M059J (cell line): ENCODE data around the gene EPGN. TPM values are rescaled to one million over a fixed set of nuclear protein-coding genes. Genes with fewer than 3 reads are reported as not detected.

Experiments used
- DNase-seq: peaks from one replicate; pipeline ENCODE4 v3.0.0-alpha.2; 2012; ENCODE audit warnings: low read depth
- total RNA-seq: library from RNA; depleted of rRNA; stranded (reverse); fragments of >200 nt; shearing (Covaris generic); gene quantifications from 2 replicates; pipeline ENCODE4 v1.2.3, GENCODE V29; 2014

Gene EPGN
- total RNA-seq, 1 experiment from 2014 or later: not detected

DNA sequence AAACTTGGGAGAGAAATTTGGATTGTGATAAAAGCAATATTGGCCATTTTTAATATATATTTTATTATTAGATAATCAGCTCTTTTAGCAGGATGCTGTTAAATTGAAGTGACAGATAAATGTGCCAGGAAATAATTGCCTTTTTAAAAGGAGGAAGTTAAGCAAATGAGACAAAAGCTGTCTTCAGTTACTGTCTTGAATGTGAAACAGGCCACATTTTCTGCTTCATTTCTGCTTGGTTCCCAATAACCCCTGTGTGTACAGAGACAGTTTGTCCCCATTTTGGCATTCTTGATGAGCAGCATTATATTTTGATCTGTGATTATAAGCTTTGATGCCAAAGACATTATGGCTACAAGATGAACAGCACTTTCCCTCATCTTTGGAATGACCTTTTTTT, 953 bp downstream of the EPGN start:
- no peak for DNase-seq

DNA sequence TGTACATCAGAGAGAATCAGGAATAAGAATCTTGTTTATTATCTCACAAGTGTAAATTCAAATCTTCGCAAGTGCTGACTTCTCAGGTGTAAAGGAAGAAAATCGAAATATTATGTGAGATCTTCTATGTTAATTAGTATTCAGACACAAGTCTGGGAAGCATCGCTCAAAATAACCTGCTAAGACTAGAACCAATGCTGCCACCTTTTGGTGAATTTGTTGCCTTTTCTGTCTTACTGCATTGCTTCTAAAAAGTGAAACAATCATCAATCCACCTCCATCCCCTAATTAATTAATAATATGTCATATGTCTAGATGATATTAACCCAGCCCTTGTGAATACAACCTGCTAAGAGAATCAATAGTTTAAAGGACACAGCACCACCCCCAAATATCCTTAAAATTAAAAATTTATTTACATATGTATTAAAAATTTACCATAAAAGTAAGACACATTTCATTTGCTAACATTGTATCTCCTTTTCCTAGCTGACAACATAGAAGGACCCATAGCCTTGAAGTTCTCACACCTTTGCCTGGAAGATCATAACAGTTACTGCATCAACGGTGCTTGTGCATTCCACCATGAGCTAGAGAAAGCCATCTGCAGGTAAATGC, 3.5 kb downstream of the EPGN start:
- DNase-seq: peak; percentile 68

DNA sequence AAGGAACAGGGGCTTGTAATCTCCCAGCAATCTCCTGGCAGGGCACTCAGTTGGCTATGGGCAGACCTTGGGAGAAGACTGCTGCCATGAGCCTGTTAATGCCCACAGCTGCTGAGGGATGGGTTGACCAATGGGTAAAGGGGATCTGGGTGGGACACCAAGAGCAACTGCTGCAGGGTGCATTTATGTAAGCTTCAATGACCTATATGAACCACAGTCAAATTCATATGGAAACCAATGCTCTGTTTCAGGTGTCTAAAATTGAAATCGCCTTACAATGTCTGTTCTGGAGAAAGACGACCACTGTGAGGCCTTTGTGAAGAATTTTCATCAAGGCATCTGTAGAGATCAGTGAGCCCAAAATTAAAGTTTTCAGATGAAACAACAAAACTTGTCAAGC, 6.1 kb downstream of the EPGN start:
- no peak for DNase-seq

DNA sequence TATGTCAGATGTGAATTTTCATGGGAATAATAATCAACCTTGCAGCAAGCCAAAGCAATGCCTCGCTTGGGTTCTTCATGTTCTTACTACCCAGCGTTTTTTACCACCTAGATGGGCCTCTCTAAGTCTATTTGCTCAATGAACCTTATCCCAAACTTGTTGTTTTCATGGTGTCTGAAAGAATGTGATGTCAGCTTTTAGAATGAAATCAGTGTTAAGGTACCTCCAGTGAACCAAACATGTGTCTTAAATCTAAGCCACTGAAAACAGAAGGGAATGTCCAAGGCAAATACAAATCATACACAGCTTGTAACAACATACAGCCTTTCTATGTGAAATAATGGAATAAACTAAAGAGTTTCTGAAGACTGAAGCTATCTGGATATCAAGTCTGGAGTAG, 6.7 kb downstream of the EPGN start:
- DNase-seq: no peak

DNA sequence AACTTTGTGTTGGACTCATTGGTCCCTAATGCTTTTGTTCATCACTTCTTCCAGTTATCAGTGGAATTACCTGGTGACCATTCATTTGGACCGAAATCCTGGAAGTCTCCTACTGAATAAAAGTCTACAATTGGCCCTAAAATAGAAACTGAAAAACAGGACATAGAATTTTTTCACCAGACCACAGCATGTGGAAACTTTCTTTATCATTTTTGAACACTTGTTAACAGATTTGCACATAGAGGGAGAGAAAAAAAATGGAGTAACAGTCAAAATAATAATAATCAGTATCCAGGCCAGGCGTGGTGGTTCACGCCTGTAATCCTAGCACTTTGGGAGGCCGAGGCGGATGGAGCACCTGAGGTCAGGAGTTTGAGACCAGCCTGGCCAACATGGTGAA, 7.1 kb downstream of the EPGN start:
- no peak for DNase-seq

DNA sequence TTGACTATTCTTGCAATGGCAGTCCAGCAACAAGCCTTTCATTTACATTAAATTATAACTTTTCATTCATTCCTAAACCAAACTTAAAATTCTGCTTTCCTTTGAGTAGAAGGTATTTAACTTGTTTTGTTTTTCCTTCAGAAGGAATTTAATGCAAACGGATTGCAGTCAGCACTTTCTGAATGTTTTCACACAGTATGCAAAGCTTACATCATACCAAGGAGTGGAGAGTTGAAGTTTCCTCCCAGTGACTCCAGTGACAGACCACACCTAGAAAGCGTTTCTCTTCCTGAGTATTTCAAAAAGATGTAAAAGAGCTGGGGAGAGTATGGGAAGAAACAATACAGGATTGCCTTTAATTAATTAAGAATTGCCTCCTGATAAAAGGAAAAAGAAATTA, 8.1 kb downstream of the EPGN start:
- no peak for DNase-seq

DNA sequence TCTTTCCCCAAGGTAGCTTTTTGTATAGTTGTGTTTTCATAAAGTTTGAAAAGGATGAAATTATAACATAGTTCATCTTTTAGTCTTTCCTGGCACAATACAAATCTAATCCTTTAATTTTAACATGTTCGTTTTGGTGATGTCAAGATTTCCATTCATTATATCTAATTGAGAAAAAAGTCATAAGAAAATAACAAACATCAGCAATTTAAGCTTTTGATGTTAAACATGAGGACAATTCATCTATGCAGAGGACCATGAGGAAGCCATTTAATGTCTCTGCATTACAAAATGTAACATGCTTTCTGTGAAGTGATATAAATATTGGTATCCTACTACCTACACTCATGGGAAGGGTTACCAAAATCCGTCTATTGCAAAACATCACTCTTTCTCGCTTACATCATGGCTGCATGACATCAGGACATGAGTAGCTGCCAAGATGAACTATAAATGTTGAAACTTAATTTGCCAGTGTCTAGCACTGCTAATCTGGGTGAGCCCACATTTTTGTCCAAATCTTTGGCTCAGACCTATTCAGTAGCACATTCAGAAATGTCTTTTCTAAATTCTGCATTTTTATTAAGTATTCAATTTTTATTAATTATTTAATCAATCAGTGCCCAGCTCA, 9.5 kb downstream of the EPGN start:
- DNase-seq: no peak

DNA sequence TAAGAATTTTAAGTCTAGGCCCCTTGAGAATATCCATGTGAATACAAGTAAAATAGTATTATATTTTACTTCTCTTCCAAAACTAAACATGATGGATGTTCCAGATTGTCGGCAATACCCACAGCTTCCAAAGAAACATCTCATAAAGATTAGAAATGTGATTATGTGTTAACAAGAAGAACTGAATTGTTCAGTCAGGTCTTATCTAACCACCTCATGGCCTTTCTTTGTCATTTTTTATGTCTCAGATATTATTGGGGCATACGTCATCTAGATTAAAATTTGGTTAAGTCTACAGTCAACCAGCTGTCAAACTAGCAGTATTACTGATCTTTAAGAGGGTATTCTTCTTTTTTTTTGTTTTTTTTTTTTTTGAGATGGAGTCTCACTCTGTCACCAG, 10.0 kb downstream of the EPGN start:
- no peak for DNase-seq

DNA sequence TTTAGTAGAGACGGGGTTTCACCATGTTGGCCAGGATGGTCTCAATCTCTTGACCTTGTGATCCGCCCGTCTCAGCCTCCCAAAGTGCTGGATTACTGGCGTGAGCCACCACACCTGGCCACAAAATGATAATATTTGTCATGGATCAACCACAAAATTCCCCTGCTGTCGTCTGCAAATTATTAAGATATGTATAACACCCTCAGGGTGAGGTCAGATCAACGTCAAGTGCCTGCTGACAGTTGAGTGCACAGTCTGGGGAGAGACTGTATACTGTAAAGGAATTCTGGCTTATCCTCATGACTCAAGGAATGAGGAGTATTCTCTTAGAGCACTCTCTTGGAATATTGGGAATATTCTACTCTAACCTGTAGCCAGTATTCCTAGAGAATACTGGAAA, 11.2 kb downstream of the EPGN start:
- DNase-seq: no peak

DNA sequence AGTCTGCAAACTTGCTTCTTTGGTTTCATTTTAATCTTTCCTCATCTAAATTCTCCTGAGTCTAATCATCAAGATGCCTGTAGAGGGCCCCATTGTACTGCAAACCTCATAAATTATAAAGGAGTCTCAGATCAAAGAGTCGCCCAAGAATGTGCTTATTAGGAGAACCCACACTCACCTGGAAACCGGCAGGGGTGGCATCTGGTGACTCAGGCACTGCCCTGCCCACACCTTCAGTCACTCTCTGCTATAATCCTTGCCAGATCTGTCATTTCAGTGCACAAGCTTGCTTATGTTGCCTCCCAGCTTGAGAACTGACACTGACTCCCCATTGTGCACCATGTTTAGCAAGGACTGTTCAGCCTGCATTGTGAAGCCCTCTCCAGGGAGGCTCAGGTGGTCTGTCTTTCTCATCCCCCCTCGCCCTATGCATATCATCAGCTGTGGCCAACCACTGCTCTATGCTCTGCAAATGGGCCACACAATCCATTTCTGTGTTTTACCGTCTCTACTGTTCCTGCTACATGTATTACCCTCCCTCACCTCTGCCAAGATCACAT, 12.4 kb downstream of the EPGN start:
- peak; percentile 76 for DNase-seq

DNA sequence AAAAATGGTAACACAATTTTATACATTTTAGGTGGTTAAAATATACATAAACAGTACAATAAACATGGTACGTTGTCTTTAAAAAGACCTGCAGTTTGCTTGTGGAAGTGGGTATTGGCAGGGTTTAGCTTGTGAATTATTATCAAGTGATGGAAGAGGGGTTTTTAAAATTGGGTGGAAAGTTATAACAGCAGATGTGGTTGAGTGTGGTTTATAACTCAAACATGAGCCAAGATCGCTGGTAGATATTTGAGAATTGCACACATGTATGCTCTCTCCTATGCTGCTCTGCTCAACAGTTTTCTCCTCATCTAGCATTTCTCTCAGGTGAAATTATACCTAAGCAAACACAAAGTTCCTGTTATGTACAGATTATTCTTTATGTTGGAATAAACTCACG, 14.0 kb downstream of the EPGN start:
- no peak for DNase-seq

DNA sequence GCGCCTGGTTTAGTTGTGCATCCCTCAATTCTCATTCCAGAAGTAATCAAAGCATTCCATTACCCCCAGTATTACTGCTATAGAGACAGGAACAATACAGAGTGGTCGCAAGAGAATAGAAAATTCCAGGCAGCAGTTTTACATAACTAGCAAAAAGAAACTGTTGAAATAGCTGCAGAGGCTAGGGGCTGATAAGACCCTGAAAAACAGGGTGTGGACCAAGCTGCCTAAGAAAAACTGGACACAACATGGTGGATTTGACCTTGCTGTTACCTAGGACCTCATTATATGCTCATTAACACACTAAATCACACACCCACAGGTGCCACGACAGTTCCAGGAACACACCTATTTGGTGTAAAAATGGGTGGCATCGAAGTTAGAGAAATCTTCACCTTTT, 15.4 kb downstream of the EPGN start:
- no peak for DNase-seq

DNA sequence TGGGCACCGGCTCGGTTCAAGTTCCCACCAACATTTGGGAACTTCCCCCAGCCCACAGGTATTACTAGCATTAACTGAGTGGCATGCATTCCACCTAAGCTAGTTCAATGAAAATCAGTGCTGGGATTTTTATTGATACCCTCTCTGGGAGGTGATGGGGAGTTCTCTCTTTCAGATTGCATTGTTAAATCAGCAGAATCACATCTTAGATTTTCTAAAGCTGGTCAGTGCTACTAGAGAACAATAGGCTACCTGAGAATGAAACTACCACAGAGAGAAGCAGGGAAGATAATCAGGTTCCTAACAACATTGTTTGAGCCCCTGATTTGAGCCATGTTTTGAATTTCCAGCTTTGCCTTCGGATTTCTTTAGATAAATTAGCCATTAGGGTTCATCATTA, 16.0 kb downstream of the EPGN start:
- DNase-seq: no peak

DNA sequence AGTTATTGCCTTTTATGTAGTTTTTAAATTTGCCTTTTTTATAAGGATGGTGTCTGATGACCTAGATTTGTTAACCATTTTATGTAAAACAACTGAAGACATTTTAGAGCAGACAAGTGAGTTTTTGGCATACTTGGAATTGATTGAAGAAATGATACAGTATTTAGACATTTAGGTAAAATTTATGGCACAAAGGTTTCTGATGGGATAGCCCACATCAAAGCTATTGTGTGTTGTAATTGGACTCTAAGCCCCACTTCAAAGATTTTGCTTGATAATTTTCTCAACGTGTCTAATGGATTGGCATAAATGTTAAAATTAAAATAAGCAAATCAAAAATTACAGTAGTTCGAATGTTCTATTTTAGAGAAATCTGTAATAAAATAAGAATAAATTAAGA, 17.6 kb downstream of the EPGN start:
- DNase-seq: no peak

DNA sequence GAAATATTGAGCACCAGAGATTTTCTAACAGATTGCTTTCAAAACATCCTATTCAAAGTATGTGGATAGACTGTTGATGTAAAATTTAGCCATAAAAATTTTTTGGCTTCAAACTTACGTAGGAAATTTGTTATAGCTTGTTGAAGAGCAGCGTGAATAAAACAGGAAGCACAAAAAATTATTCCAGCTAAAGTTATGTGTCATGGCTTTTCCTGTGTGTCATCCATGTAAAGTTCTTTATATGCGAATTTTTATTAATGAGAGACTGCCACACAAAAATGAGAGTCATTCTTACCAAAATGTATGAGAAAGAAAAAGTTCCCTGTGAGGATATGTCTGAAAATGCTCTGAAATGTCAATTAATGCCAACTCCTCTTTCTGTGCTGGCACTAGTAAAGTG, 19.5 kb downstream of the EPGN start:
- peak; percentile 31 for DNase-seq

DNA sequence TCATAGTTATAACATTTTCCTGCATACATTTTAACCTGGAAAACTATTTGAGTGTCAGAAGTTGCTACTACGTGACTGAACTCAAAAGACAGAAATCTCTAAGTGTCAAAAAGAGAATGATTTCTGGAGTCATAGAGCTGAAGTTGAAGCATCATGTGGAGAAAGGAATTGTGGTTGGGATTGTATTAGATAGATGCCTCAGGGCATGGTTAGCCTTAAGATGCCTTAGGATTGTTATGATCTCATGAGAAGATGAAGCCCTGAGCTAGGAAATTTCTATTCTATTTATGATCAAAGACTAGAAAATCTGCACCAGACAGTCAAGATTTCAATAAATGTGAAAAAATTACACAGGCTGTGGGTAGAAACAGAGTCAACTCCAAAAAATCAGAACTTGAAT, 20.2 kb downstream of the EPGN start:
- DNase-seq: peak; percentile 60

DNA sequence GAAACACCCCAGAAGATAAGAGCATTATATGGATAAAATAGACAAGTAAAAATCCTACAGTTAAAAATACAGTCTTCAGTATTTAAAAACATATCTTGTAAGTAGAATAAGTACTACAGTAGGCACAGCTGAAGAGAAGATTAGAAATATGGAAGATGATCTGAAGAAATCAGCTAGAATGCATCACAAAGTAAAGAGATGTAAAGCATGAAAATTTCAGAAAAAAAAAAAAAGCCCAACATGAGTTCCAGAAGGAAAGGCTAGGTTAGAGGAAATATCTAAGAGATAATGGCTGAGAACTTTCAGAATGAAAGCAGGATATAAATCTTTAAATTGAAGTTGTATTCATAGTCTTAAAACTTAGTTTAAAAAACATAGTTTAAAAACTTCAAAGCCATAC, 21.0 kb downstream of the EPGN start:
- no peak for DNase-seq

DNA sequence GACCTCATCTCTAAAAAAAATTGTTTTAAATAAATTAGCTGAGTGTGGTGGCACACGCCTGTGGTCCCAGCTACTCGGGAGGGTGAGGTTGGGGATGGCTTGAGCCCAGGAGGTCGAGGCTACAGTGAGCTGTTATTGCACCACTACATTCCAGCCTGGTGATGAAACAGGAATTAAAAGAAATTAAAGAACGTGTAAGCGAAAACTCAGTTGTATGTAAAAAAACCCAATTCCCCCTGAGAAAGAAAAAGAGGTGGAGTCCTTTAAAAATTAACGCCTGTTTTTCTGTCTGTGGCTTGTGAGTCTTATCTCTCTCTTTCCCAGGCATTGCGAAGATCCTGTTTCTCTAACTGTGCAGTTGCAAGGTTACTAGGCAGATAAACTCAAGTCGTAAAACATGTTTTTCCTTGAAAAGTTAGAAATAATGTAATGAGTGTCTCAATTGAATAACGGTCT, 22.1 kb downstream of the EPGN start:
- peak; percentile 15 for DNase-seq

DNA sequence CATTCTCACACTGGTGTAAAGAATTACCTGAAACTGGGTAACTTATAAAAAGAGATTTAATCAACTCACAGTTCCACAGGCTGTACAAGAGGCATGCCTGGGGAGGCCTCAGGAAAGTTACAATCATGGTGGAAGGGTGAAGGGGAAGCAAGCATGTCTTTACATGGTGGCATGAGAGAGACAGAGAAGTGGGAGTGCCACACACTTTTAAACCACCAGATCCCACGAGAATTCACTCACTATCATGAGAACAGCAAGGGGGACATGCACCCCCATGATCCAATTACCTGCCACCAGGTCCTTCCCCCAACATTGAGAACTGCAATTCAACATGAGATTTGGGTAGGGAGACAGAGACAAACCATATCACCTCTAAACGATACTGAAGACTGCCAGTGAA, 23.0 kb downstream of the EPGN start:
- no peak for DNase-seq

DNA sequence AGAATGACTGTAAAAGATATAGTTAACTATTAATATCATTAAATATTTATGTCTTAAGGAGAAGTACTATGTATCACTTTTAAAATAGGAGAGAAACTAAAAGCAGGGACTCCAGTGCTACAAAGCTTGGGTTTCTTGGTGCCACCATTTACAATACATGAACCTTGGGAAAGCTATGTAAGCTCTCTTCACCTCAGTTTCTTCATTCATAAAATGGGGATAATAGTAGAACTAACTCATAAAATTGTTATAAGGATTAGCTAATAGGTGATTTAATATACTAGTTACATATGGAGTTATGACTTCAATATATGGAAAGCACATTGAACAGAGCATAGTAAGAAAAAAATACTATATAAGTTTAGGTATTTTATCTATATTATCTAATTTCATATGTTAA, 23.7 kb downstream of the EPGN start:
- DNase-seq: no peak

DNA sequence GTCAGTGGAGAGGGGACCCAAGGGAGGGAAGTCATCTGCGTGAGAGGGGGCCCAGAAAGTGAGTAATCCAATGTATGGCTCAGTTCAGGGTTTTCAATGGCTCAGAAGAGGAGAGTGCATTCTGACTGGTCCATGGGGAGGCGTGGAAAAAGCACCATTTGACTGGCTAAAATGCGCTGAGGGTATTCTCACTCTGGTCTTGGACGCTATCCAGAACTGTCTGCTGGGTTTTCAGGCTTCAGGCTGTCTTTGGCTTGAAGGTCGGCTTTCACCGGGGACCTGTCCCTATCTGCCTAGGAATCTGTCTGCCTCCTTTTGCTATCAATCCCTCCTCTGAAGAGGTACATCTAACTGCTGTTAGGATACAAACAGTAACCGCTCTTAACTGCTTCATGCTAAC, 26.4 kb downstream of the EPGN start:
- no peak for DNase-seq

DNA sequence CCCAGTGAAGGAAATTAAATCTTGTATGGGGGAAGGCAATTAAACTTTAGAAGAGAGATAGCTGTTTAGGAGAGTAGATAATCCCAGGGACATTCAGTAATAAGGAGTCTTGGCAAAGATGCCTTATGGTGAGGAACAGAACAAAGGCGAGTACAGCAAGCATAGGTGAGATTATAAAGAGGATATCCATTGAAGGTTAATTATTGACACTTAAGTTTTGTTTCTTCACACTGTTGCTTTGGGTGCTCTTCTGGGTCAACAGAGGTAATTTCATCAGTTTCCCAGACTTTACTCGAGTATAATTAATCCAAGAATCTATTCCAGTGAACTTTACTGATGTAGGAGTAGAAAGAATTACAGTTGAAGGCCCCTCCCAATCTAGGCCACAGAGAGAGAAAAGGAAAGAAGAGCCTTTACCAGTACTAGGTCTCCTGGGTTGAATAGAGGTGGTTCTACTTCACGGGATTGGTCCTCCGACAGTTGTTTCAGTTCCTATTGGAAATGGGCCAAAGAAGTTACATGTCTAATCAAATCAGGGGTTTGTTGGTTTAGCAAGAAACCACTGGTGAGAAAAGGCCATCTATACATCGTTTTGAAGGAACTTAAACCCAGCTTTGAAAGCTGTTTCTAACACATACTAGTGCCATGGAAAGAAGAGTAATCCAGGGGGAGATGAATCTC, 27.2 kb downstream of the EPGN start:
- no peak for DNase-seq

DNA sequence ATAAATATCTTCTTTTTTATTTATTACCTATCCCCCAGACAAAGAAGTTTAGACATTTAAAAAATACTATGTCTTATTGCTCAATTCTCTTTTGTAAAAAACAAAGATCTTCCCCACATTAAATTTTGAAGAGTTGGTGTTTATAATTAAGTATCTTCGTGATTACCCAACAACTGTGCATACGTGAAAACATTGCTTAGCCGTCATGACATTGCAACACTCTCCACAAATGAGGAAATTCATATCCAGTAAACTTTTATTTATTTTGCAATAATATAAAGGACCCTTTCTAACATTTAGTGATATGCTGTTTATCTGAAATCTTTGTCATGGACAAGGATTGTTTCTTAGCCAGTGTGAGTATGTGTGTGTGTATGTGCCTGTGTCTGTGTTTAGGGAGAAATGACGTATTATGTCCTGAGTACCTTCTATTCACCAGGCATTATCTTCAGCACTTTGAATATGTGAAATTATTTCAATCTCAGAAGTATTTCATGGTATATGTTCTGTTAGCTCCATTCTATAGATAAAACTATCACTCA, 30.6 kb downstream of the EPGN start:
- DNase-seq: no peak
